ENCODE measurements around the gene NFS1.

Gene NFS1

GRCh38 chr20:35661053-35661452, 38.1 kb downstream of the NFS1 start:
- H3K4me3 ChIP-seq (ENCODE audit: low read depth, low read length), result no peak overlapping the region

DNA sequence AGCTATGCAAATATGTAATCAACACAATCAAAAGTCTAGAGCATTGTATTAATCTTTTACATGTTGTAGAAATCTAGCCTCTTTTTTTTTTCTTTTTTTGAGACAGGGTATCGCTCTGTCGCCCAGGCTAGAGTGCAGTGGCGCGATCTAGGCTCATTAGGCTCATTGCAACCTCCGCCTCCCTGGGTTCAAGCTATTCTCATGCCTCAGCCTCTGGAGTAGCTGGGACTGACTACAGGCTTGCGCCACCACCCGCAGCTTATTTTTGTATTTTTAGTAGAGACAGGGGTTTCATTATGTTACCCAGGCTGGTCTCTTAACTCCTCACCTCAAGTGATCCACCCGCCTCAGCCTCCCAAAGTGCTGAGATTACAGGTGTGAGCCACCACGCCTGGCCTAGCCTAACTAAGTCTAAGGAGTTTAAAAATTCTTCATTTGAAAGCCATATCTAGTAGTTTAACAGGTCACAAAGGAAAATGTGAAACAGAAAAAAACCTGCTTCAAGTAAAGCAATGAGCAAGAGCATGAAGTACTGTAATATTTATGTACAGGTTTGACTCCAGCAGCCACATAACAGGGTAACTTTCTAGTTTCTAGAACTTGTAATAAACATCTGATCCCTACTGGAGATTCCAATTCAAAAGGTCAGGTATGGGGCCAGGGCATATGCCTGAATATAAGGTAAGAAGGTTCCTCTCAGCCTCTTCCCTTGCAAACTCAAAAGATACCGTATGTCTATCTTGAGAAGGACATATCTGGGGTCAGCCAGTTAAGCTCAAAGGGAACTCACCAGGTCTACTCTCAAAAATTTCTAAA, 38.8 kb downstream of the NFS1 start:
- no peak overlapping the region for H3K4me3 ChIP-seq (ENCODE audit: low read depth, low read length)
- no peaks in the 10 kb centered on the region for H3K27me3 ChIP-seq (replicated peaks)
- H3K27ac ChIP-seq, result no peak overlapping the region
- TF ChIP-seq CTCF (IDR thresholded peaks at IDR 0.05; ENCODE audit: low read depth, low read length, missing control alignments), result no peak
- DNase-seq, result no peak
- in situ Hi-C loops (cut with HindIII; ENCODE audit: low pct_ligation_motif_present, low sequenced_read_pairs), result no loop called here
- peaks cover under 1% of the 10 kb centered on the region for H3K36me3 ChIP-seq (replicated peaks)

More at GRCh38 chr20:35661053-35661452, 38.1 kb downstream of the NFS1 start:
- DNase-seq, result no peak
- Histone ChIP-seq H3K27me3 (replicated peaks) (no peaks in the 10 kb centered on the region), H3K36me3 (replicated peaks) (no peaks in the 10 kb centered on the region), H3K27ac (no peak overlapping the region)
- TF ChIP-seq CTCF (IDR thresholded peaks at IDR 0.05; ENCODE audit: low read depth, low read length, missing control alignments), result no peak
- in situ Hi-C loops (cut with HindIII; ENCODE audit: low pct_ligation_motif_present, low sequenced_read_pairs), result no loop called here

DNA sequence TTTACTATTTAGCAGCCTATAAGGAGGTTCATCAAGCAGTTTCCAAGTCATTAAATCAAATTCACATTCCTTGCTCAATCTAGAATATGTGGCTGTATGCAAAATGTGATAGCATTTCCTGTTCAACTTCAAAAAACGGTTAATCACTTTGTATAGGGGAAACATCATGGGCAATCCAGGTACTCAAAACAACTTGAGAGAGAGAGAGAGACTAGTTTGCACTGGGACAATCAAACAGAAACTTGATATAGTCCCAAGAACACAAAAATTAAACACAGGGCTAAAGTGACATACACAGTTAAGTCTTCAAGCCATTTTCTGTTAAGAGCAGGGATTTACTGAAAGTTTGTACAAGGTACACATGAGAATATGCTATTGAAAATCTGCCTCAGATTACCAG, 41.9 kb downstream of the NFS1 start:
- H3K27me3 ChIP-seq (replicated peaks), result no peaks in the 10 kb centered on the region
- TF ChIP-seq CTCF (IDR thresholded peaks at IDR 0.05; ENCODE audit: low read depth, low read length, missing control alignments), result no peak
- peaks cover 29% of the 10 kb centered on the region for H3K36me3 ChIP-seq (replicated peaks)
- H3K27ac ChIP-seq, result no peak overlapping the region
- no peak overlapping the region for H3K4me3 ChIP-seq (ENCODE audit: low read depth, low read length)
- in situ Hi-C loops (cut with HindIII; ENCODE audit: low pct_ligation_motif_present, low sequenced_read_pairs), result no loop called here
- no peak for DNase-seq

GRCh38 chr20:35654415-35654814, 44.7 kb downstream of the NFS1 start:
- Histone ChIP-seq H3K27ac (no peak overlapping the region), H3K36me3 (replicated peaks) (peaks cover 34% of the 10 kb centered on the region), H3K4me3 (ENCODE audit: low read depth, low read length) (no peak overlapping the region), H3K27me3 (replicated peaks) (no peaks in the 10 kb centered on the region)
- in situ Hi-C loops (cut with HindIII; ENCODE audit: low pct_ligation_motif_present, low sequenced_read_pairs), result no loop called here
- DNase-seq, result no peak
- TF ChIP-seq CTCF (IDR thresholded peaks at IDR 0.05; ENCODE audit: low read depth, low read length, missing control alignments), result no peak

DNA sequence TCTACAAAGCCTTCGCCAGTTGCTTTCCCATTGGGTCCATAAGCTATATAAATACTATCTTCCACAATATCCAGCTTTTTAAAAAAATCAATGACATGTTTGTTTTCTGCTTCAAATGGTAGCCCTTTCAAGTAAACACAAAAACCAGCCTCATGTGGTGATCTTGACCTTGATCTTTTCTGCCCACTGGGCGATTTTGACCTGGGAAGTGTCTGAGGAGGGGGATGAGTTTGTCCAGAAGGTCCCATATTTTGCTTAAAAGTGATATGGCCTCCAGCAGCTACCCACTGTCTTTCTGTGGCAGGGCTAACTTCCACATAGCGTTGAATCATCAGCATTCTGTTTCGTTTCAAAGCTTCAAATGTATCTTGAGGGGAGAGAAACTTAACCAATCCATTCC, 45.3 kb downstream of the NFS1 start:
- TF ChIP-seq CTCF (IDR thresholded peaks at IDR 0.05; ENCODE audit: low read depth, low read length, missing control alignments), result no peak
- Histone ChIP-seq H3K4me3 (ENCODE audit: low read depth, low read length) (no peak overlapping the region), H3K27me3 (replicated peaks) (no peaks in the 10 kb centered on the region), H3K36me3 (replicated peaks) (peaks cover 34% of the 10 kb centered on the region), H3K27ac (no peak overlapping the region)
- in situ Hi-C loops (cut with HindIII; ENCODE audit: low pct_ligation_motif_present, low sequenced_read_pairs), result no loop called here
- no peak for DNase-seq

DNA sequence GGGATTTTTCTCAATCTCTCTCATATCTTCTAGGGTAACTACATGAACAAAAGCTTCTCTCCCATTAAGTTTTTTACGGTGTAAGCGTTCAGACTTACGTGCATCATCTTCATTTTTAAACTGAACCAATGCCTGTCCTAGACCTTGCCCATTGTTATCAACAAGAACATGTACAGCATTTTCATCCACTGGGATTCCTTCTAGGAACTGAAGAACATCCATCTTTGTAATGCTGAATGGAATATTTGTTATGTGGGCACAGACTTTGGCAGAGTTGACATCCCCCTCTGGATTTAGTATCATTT, 45.8 kb downstream of the NFS1 start:
- H3K4me3 ChIP-seq (ENCODE audit: low read depth, low read length), result no peak overlapping the region
- no peak for DNase-seq
- in situ Hi-C loops (cut with HindIII; ENCODE audit: low pct_ligation_motif_present, low sequenced_read_pairs), result no loop called here
- H3K27me3 ChIP-seq (replicated peaks), result no peaks in the 10 kb centered on the region
- peaks cover 34% of the 10 kb centered on the region for H3K36me3 ChIP-seq (replicated peaks)
- H3K27ac ChIP-seq, result no peak overlapping the region
- TF ChIP-seq CTCF (IDR thresholded peaks at IDR 0.05; ENCODE audit: low read depth, low read length, missing control alignments), result no peak

Measured in brain microvascular endothelial cell (primary cell).